T-cell (primary cell): Measurements from ENCODE around the gene RFX1. TPM values are rescaled to one million over a fixed set of nuclear protein-coding genes. Genes with fewer than 3 reads are reported as not detected.
"Not testable (repeated sequence)": the region's sequence is repeated elsewhere in the genome, so short reads cannot be mapped to it uniquely, and the experiment has no call there.

Source experiments
- ATAC-seq, 4 experiments: fragments of 200-7000 bp in 3 of 4; fragments of 150-1000 bp in 1 of 4; cut with Tn5 transposase; replicated peaks in 1 of 4; 1 replicate in 3 of 4; 2 replicates in 1 of 4; pipeline ENCODE4 v1.10.0; 2021; ENCODE audit warnings: moderate library complexity in 3 of 4, mild to moderate bottlenecking in 2 of 4, moderate number of reproducible peaks in 1 of 4
- CTCF ChIA-PET, 2 donors: fragments of 300-600 bp; sonication (Branson Sonifier 250); formaldehyde crosslinking; loops; one replicate each; lab custom pipeline; 2022; ENCODE audit warnings: antibody characterized with exemption in 2 of 2; lab: Charles Lee
- POLR2A ChIA-PET, 2 donors: fragments of 300-600 bp; sonication (Branson Sonifier 250); formaldehyde crosslinking; loops; one replicate each; lab custom pipeline; 2022; ENCODE audit warnings: antibody characterized with exemption in 2 of 2; lab: Charles Lee
- DNase-seq, 35 experiments: peaks; one replicate each; pipeline versions ENCODE4 v3.0.0 to v3.0.0-alpha.2; 2013 to 2023
- H3K27ac ChIP-seq: one replicate; pipeline ENCODE4 v1.5.1; 2013; ENCODE audit warnings: low read length
- H3K27me3 ChIP-seq, 2 experiments: replicated peaks in 1 of 2; 1 replicate in 1 of 2; 2 replicates in 1 of 2; pipeline versions ENCODE4 v1.6.1 to v1.7.0; 2013; ENCODE audit warnings: low read length in 1 of 2, mixed read lengths in 1 of 2; ENCODE audit not compliant: control insufficient read depth in 2 of 2, insufficient read depth in 2 of 2; ENCODE audit errors: extremely low read depth in 1 of 2
- H3K36me3 ChIP-seq, 2 donors: 1 replicate in 1 of 2; 2 replicates in 1 of 2; pipeline versions ENCODE4 v1.6.1 to v1.7.0; 2013; ENCODE audit warnings: low read length in 1 of 2; ENCODE audit not compliant: control insufficient read depth in 2 of 2, insufficient read depth in 1 of 2; ENCODE audit errors: extremely low read depth in 1 of 2
- H3K4me1 ChIP-seq, 2 experiments: 1 replicate in 1 of 2; 2 replicates in 1 of 2; pipeline versions ENCODE4 v1.6.1 to v1.7.0; 2013; ENCODE audit warnings: low read length in 2 of 2, mixed read lengths in 1 of 2; ENCODE audit not compliant: insufficient read depth in 2 of 2, control insufficient read depth in 1 of 2; ENCODE audit errors: extremely low read depth in 1 of 2
- H3K4me3 ChIP-seq, 2 donors: 1 replicate in 1 of 2; 2 replicates in 1 of 2; pipeline versions ENCODE4 v1.5.1 to v1.7.0; 2013; ENCODE audit warnings: mild to moderate bottlenecking in 2 of 2, low read length in 1 of 2, moderate library complexity in 1 of 2; ENCODE audit not compliant: control insufficient read depth in 1 of 2; ENCODE audit errors: extremely low read depth in 1 of 2
- H3K9me3 ChIP-seq: 2 replicates; pipeline ENCODE4 v1.7.0; 2013
- H3K27ac Mint-ChIP-seq, 2 donors: one replicate each; pipeline ENCODE4 v1.8.0; 2020 to 2021; ENCODE audit warnings: mild to moderate bottlenecking in 2 of 2, mixed read lengths in 2 of 2
- H3K27me3 Mint-ChIP-seq, 2 donors: one replicate each; pipeline ENCODE4 v1.8.0; 2021 to 2022; ENCODE audit warnings: mixed read lengths in 2 of 2
- H3K36me3 Mint-ChIP-seq: one replicate; pipeline ENCODE4 v1.8.0; 2021; ENCODE audit warnings: mixed read lengths
- H3K4me1 Mint-ChIP-seq, 3 donors: one replicate each; pipeline ENCODE4 v1.8.0; 2020 to 2022; ENCODE audit warnings: mixed read lengths in 3 of 3, mild to moderate bottlenecking in 1 of 3
- H3K4me3 Mint-ChIP-seq, 3 donors: one replicate each; pipeline ENCODE4 v1.8.0; 2020 to 2022; ENCODE audit warnings: mild to moderate bottlenecking in 3 of 3, mixed read lengths in 3 of 3, moderate library complexity in 3 of 3
- H3K9me3 Mint-ChIP-seq, 3 donors: one replicate each; pipeline ENCODE4 v1.8.0; 2020 to 2022; ENCODE audit warnings: mixed read lengths in 3 of 3
- WGBS: methylation state at CpG from one replicate; pipeline ENCODE4 v1.1.5; 2013; ENCODE audit warnings: missing lambda C conversion rate; ENCODE audit not compliant: insufficient coverage; 5-methylcytosine and 5-hydroxymethylcytosine counted together
- total RNA-seq, 35 experiments: library from RNA in 6 of 35; stranded (reverse) in 6 of 35; fragments of 120-200 nt in 1 of 35; gene quantifications; one replicate each; pipeline versions ENCODE4 v1.2.1 to v1.2.4 and lab custom pipeline; 2013 to 2026

RFX1 gene
- total RNA-seq, 5 donors from 2014 or later (not counting 1 experiment from before 2014, with no cell fraction given): 18.4 to 27.1 (median 23.1) TPM

GRCh38 chr19:14052470-14052869, 46.4 kb upstream of the RFX1 start:
- DNase-seq (no peak), ATAC-seq (no peak)
- Mint-ChIP-seq H3K27me3 (no peaks in the 10 kb centered on the region), H3K4me1 (peaks cover 0 to 16% (median 3%) of the 10 kb centered on the region in 3 donors), H3K27ac (peak overlapping the region in 1 of 2 donors; percentile 6), H3K9me3 (no peaks in the 10 kb centered on the region), H3K36me3 (peaks cover 29% of the 10 kb centered on the region), H3K4me3 (no peak overlapping the region)
- Histone ChIP-seq H3K4me3 (no peak overlapping the region), H3K9me3 (no peaks in the 10 kb centered on the region), H3K27me3 (peaks cover 0 to 11% of the 10 kb centered on the region in 2 experiments), H3K27ac (no peak overlapping the region), H3K36me3 (peaks cover 16 to 54% of the 10 kb centered on the region in 2 donors), H3K4me1 (peaks cover 0 to 4% of the 10 kb centered on the region in 2 experiments)
- CTCF ChIA-PET: interaction anchor here (0.5 to 0.6 kb wide), 3 partner anchors 104 to 1480 kb away, joined by 3 to 4 read pairs (median 3); no protein-coding TSS in a partner anchor
- WGBS: 100% methylated on average over 2 of the region's 6 CpGs
- POLR2A ChIA-PET: no interaction called here

- H3K4me1 Mint-ChIP-seq: peaks cover 0 to 16% (median 3%) of the 10 kb centered on the region in 3 donors
- Histone ChIP-seq H3K27me3 (peaks cover 0 to 8% of the 10 kb centered on the region in 2 experiments), H3K4me3 (no peak overlapping the region), H3K9me3 (no peaks in the 10 kb centered on the region), H3K36me3 (peaks cover 16 to 55% of the 10 kb centered on the region in 2 donors), H3K27ac (no peak overlapping the region), H3K4me1 (peaks cover 0 to 1% of the 10 kb centered on the region in 2 experiments)
- POLR2A ChIA-PET: no interaction called here
- ATAC-seq (no peak), DNase-seq (no peak)
- no peak overlapping the region for H3K27ac Mint-ChIP-seq
- H3K27me3 Mint-ChIP-seq: no peaks in the 10 kb centered on the region
- H3K4me3 Mint-ChIP-seq: no peak overlapping the region
- 79% methylated on average over 6 of the region's 9 CpGs for WGBS
- peaks cover 29% of the 10 kb centered on the region for H3K36me3 Mint-ChIP-seq
- no peaks in the 10 kb centered on the region for H3K9me3 Mint-ChIP-seq
- CTCF ChIA-PET: interaction anchor here in 1 of 2 donors (0.6 kb wide), 1 partner anchor 225 kb away, joined by 3 read pairs; no protein-coding TSS in a partner anchor
These were observed 45.9 kb upstream of the RFX1 start for GRCh38 chr19:14051980-14052379.

- WGBS: 97% methylated on average over 9 of the region's 11 CpGs
- H3K27me3 ChIP-seq, H3K4me1 ChIP-seq, POLR2A ChIA-PET, H3K4me3 Mint-ChIP-seq, H3K27ac ChIP-seq, H3K4me3 ChIP-seq, H3K27ac Mint-ChIP-seq, DNase-seq, H3K9me3 ChIP-seq, H3K9me3 Mint-ChIP-seq, ATAC-seq, H3K27me3 Mint-ChIP-seq: not testable (repeated sequence)
- H3K36me3 ChIP-seq: peaks cover 18 to 63% of the 10 kb centered on the region in 2 donors
- peaks cover 0 to 16% (median 0%) of the 10 kb centered on the region in 3 donors for H3K4me1 Mint-ChIP-seq
- CTCF ChIA-PET: interaction anchor here in 1 of 2 donors (0.6 kb wide), 1 partner anchor 152 kb away, joined by 4 read pairs; no protein-coding TSS in a partner anchor
- H3K36me3 Mint-ChIP-seq: peaks cover 32% of the 10 kb centered on the region
These were observed 44.8 kb upstream of the RFX1 start for GRCh38 chr19:14050961-14051360.

- CTCF ChIA-PET: interaction anchor here in 1 of 2 donors (0.6 kb wide), 1 partner anchor 53 kb away, joined by 8 read pairs; no protein-coding TSS in a partner anchor
- H3K4me3 Mint-ChIP-seq: no peak overlapping the region
- Histone ChIP-seq H3K4me3 (no peak overlapping the region), H3K9me3 (no peaks in the 10 kb centered on the region), H3K27ac (no peak overlapping the region), H3K36me3 (peaks cover 18 to 65% of the 10 kb centered on the region in 2 donors), H3K4me1 (peaks cover 0 to 2% of the 10 kb centered on the region in 2 experiments), H3K27me3 (no peaks in the 10 kb centered on the region)
- 97% methylated on average over 3 of the region's 4 CpGs for WGBS
- H3K4me1 Mint-ChIP-seq: peaks cover 0 to 14% (median 0%) of the 10 kb centered on the region in 3 donors
- no peaks in the 10 kb centered on the region for H3K9me3 Mint-ChIP-seq
- H3K27me3 Mint-ChIP-seq: no peaks in the 10 kb centered on the region
- H3K27ac Mint-ChIP-seq: no peak overlapping the region
- POLR2A ChIA-PET: no interaction called here
- no peak for ATAC-seq
- no peak for DNase-seq
- peaks cover 35% of the 10 kb centered on the region for H3K36me3 Mint-ChIP-seq
These were observed 44.4 kb upstream of the RFX1 start for GRCh38 chr19:14050512-14050911.

GRCh38 chr19:14048443-14049153, 42.5 kb upstream of the RFX1 start:
- no peaks in the 10 kb centered on the region for H3K27me3 Mint-ChIP-seq
- POLR2A ChIA-PET: interaction anchor here (0.6 to 0.9 kb wide), 4 partner anchors 10 to 405 kb away, joined by 3 to 10 read pairs (median 5); no protein-coding TSS in a partner anchor
- H3K27ac ChIP-seq: peak overlapping the region; percentile 34
- H3K36me3 ChIP-seq: peaks cover 22 to 80% of the 10 kb centered on the region in 2 donors
- H3K4me3 ChIP-seq: no peak overlapping the region
- H3K4me1 Mint-ChIP-seq: no peaks in the 10 kb centered on the region
- peak overlapping the region; percentile 32 to 34 for H3K27ac Mint-ChIP-seq
- DNase-seq (peak; percentile 28 to 83 (median 69)), ATAC-seq (peak; percentile 77 to 85 (median 82))
- no peaks in the 10 kb centered on the region for H3K27me3 ChIP-seq
- H3K4me3 Mint-ChIP-seq: no peak overlapping the region
- CTCF ChIA-PET: interaction anchor here (0.6 to 1.9 kb wide), 13 partner anchors 11 to 1033 kb away, joined by 3 to 8 read pairs (median 4); partner anchors contain the start of genes DCAF15 (in 1 of the 2) and IL27RA (in 1 of the 2)
- H3K9me3 ChIP-seq: no peaks in the 10 kb centered on the region
- no peaks in the 10 kb centered on the region for H3K9me3 Mint-ChIP-seq
- peaks cover 0 to 2% of the 10 kb centered on the region in 2 experiments for H3K4me1 ChIP-seq
- peaks cover 35% of the 10 kb centered on the region for H3K36me3 Mint-ChIP-seq
- WGBS: 83% methylated on average over 3 of the region's 8 CpGs

GRCh38 chr19:14047866-14048265, 41.7 kb upstream of the RFX1 start:
- 90% methylated on average over 2 of the region's 10 CpGs for WGBS
- not testable (repeated sequence) for DNase-seq, H3K9me3 Mint-ChIP-seq, H3K4me1 Mint-ChIP-seq, H3K4me3 ChIP-seq, H3K27ac ChIP-seq, H3K4me1 ChIP-seq, H3K27me3 Mint-ChIP-seq, H3K27me3 ChIP-seq, H3K9me3 ChIP-seq, H3K27ac Mint-ChIP-seq, ATAC-seq, H3K4me3 Mint-ChIP-seq
- CTCF ChIA-PET: interaction anchor here (0.6 to 1.9 kb wide), 9 partner anchors 11 to 1034 kb away, joined by 3 to 8 read pairs (median 4); partner anchors contain the start of genes DCAF15 (in 1 of the 2) and IL27RA (in 1 of the 2)
- peaks cover 36% of the 10 kb centered on the region for H3K36me3 Mint-ChIP-seq
- peaks cover 17 to 81% of the 10 kb centered on the region in 2 donors for H3K36me3 ChIP-seq
- POLR2A ChIA-PET: interaction anchor here in 1 of 2 donors (0.6 to 0.9 kb wide), 2 partner anchors 162 to 406 kb away, joined by 3 to 5 read pairs; no protein-coding TSS in a partner anchor
